Measurements from ENCODE around the gene DENND4B.

Gene DENND4B

GRCh38 chr1:153881751-153882150 is 64.8 kb downstream of the DENND4B start:
- no peak for DNase-seq (ENCODE audit: low read depth)

- no peak for DNase-seq (ENCODE audit: low read depth)
These were observed 65.6 kb downstream of the DENND4B start for GRCh38 chr1:153880962-153881361.

- no peak for DNase-seq (ENCODE audit: low read depth)
These were observed 66.5 kb downstream of the DENND4B start for GRCh38 chr1:153880024-153880423.

All from HS-5 (cell line).